ENCODE data around the gene NIT2.
A peak's percentile ranks its signal among the peaks of the same experiment; 100 is the strongest.

The NIT2 gene

GRCh38 chr3:100386437-100387074, 52.0 kb downstream of the NIT2 start:
- Histone ChIP-seq H2AFZ (ENCODE audit: low read depth, low read length) (no peak overlapping the region), H3K9me3 (ENCODE audit: low read length) (peaks cover 8% of the 10 kb centered on the region), H3K4me3 (ENCODE audit: low read length) (no peak overlapping the region), H3K4me1 (ENCODE audit: insufficient read depth, low read length) (no peaks in the 10 kb centered on the region), H3K27me3 (ENCODE audit: insufficient read depth, low read length) (no peaks in the 10 kb centered on the region), H3K36me3 (ENCODE audit: insufficient read depth, low read length) (peaks cover 52% of the 10 kb centered on the region)

DNA sequence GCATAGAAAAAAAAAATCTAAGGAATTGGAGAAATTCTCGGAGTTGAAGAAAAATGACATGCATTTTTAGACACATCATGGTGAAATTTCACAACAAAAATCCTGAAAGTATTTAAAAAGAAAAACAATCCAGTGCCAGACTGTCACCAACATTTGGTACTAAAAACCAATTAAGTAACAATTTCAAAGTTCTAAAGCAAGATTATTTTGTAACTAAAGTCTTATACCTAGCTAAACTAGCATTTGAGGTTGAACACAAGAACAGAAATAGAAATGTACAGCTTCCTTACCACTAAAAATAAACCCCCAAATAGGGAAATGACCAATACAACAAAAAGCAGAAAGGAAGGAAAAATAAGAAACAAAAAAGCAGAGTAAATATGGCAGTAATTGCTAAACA, 54.5 kb downstream of the NIT2 start:
- Histone ChIP-seq H3K36me3 (ENCODE audit: insufficient read depth, low read length) (peaks cover 30% of the 10 kb centered on the region), H3K4me3 (ENCODE audit: low read length) (no peak overlapping the region)

GRCh38 chr3:100395679-100396431, 61.3 kb downstream of the NIT2 start:
- Histone ChIP-seq H3K27me3 (ENCODE audit: insufficient read depth, low read length) (no peaks in the 10 kb centered on the region), H3K9me3 (ENCODE audit: low read length) (no peaks in the 10 kb centered on the region), H3K36me3 (ENCODE audit: insufficient read depth, low read length) (no peaks in the 10 kb centered on the region), H3K4me3 (ENCODE audit: low read length) (no peak overlapping the region), H3K4me1 (ENCODE audit: insufficient read depth, low read length) (peaks cover 10% of the 10 kb centered on the region), H2AFZ (ENCODE audit: low read depth, low read length) (no peak overlapping the region)

More for the DNA sequence above, 54.5 kb downstream of the NIT2 start:
- H3K4me1 ChIP-seq (ENCODE audit: insufficient read depth, low read length), result no peaks in the 10 kb centered on the region
- H2AFZ ChIP-seq (ENCODE audit: low read depth, low read length), result no peak overlapping the region
- no peaks in the 10 kb centered on the region for H3K27me3 ChIP-seq (ENCODE audit: insufficient read depth, low read length)
- peaks cover 8% of the 10 kb centered on the region for H3K9me3 ChIP-seq (ENCODE audit: low read length)

- no peaks in the 10 kb centered on the region for H3K27me3 ChIP-seq (ENCODE audit: insufficient read depth, low read length)
- peaks cover 10% of the 10 kb centered on the region for H3K4me1 ChIP-seq (ENCODE audit: insufficient read depth, low read length)
- no peaks in the 10 kb centered on the region for H3K36me3 ChIP-seq (ENCODE audit: insufficient read depth, low read length)
- H3K9me3 ChIP-seq (ENCODE audit: low read length), result no peaks in the 10 kb centered on the region
- H2AFZ ChIP-seq (ENCODE audit: low read depth, low read length), result no peak overlapping the region
- H3K4me3 ChIP-seq (ENCODE audit: low read length), result no peak overlapping the region
Measured at GRCh38 chr3:100396967-100397366, 62.4 kb downstream of the NIT2 start.

DNA sequence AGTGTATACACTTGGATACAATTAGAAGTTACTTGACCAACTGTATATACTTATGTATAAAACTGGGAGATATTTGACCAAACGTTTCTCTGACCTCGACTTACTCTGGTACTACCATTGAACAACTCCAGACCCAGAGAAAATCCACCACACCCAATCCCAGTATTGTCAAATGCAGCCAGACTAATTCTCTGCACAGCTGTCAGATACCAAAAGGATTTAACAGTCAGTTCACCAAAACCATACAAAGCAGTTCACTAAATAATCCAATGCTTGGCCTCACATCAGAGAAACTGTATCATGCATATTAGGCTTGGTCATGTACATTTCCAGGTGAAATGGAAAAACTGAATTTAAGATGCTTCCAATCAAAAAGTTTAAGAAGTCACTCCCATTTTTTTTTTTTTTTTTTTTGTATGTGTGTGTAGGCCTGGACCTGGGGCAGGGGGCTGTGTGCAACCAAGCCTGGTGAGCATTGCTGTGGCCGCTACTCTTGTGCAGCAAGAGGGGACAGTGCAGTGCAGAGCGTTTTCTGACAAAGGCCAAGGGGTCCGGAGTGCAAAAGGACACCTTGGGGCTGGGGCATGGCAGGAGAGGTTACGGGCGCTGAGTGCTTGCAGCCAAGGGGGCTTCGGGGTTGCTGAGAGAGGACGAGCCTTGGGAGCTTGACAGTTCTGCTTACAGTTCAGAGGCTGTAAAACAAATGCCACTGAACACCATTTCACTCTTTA, 64.9 kb downstream of the NIT2 start:
- peak overlapping the region; percentile 76 for H3K4me3 ChIP-seq (ENCODE audit: low read length)
- H3K4me1 ChIP-seq (ENCODE audit: insufficient read depth, low read length), result peaks cover 14% of the 10 kb centered on the region
- H3K27me3 ChIP-seq (ENCODE audit: insufficient read depth, low read length), result no peaks in the 10 kb centered on the region

GRCh38 chr3:100400419-100400779, 65.8 kb downstream of the NIT2 start:
- peaks cover 14% of the 10 kb centered on the region for H3K4me1 ChIP-seq (ENCODE audit: insufficient read depth, low read length)
- H3K9me3 ChIP-seq (ENCODE audit: low read length), result no peaks in the 10 kb centered on the region
- H3K36me3 ChIP-seq (ENCODE audit: insufficient read depth, low read length), result no peaks in the 10 kb centered on the region
- no peaks in the 10 kb centered on the region for H3K27me3 ChIP-seq (ENCODE audit: insufficient read depth, low read length)
- peak overlapping the region; percentile 40 for H2AFZ ChIP-seq (ENCODE audit: low read depth, low read length)
- peak overlapping the region; percentile 76 for H3K4me3 ChIP-seq (ENCODE audit: low read length)

More for the DNA sequence above, 64.9 kb downstream of the NIT2 start:
- Histone ChIP-seq H3K36me3 (ENCODE audit: insufficient read depth, low read length) (no peaks in the 10 kb centered on the region), H2AFZ (ENCODE audit: low read depth, low read length) (no peak overlapping the region), H3K9me3 (ENCODE audit: low read length) (no peaks in the 10 kb centered on the region)

DNA sequence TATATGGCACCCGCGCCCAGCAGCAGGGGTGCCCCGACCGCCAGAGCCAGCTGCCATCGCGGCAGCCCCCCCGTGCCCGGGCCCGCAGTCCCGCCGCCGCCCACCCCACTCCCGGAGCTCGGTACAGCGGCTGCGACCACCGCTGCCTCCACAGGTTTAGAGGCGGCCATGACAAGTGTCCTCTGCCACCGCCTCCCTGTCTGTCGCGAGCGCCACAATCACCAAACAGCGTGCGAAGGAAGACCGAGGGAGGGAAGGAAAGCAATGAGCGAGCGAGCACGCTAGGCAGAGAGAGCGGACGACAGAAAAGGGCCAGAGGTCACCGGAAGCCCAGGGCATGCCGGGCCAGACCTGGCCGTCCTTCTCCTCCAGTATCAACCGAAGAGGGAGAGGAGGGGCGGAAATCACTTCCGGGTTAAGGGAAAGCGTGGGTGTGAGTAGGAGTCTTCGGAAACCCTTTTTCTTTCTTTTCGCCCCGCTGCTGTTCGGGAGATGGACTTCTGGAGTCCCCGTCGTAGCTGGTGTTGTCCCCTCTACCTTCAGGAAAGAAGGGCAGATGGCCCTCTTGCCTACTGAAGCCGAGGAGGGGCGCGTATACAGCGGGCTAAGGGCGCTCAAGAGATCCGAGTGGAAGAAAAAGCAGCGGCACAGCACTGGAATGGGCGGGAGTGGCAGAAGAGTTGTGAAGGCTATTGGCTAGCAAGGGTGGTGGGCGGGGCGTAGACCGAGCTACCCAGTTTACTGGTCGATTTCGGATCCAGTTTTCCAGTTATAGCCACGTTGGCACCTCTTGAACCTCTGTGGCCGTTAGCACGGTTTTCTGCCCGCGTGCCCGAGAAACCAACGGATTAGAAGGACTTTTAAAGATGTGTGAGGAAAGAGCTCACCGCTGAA, 66.5 kb downstream of the NIT2 start, which contains the start of the genes LNP1 and TOMM70:
TSS of gene LNP1 (plus strand) at position 760 of the 894 bp plus-strand sequence. CDS start 28,191 bp downstream, outside the sequence.
TSS of gene TOMM70 (minus strand) at position 310 of the 894 bp plus-strand sequence. CDS start at position 170, 140 bp downstream.
- peak within 1 kb of the TSS; percentile 76 for H3K4me3 ChIP-seq (ENCODE audit: low read length)
- H3K27me3 ChIP-seq (ENCODE audit: insufficient read depth, low read length), result no peaks in the 10 kb centered on the region
- H2AFZ ChIP-seq (ENCODE audit: low read depth, low read length), result peak within 1 kb of the TSS; percentile 40
- peaks cover 14% of the 10 kb centered on the region for H3K4me1 ChIP-seq (ENCODE audit: insufficient read depth, low read length)
- H3K36me3 ChIP-seq (ENCODE audit: insufficient read depth, low read length), result no peaks in the 10 kb centered on the region
- no peaks in the 10 kb centered on the region for H3K9me3 ChIP-seq (ENCODE audit: low read length)

DNA sequence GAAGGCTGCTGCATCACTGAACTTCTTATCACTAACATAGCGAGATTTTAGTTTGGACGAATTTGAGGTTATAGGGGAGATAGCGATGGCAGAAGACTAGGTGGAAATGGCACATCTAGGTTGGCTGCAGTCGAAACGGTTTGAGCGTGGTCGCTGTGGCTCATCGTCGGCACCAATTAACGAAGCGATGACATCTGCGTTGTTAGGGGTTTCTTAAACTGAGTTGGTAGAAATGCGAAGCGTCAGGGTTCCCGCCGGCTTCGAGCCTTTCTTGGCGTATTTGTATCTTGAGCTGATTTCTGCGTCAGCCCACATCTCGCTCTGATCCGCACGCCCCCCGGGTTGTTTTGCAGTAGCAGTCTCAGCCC, 67.1 kb downstream of the NIT2 start:
- Histone ChIP-seq H3K4me3 (ENCODE audit: low read length) (peak overlapping the region; percentile 76), H3K36me3 (ENCODE audit: insufficient read depth, low read length) (no peaks in the 10 kb centered on the region), H3K4me1 (ENCODE audit: insufficient read depth, low read length) (peaks cover 14% of the 10 kb centered on the region), H3K27me3 (ENCODE audit: insufficient read depth, low read length) (no peaks in the 10 kb centered on the region), H2AFZ (ENCODE audit: low read depth, low read length) (no peak overlapping the region), H3K9me3 (ENCODE audit: low read length) (no peaks in the 10 kb centered on the region)

DNA sequence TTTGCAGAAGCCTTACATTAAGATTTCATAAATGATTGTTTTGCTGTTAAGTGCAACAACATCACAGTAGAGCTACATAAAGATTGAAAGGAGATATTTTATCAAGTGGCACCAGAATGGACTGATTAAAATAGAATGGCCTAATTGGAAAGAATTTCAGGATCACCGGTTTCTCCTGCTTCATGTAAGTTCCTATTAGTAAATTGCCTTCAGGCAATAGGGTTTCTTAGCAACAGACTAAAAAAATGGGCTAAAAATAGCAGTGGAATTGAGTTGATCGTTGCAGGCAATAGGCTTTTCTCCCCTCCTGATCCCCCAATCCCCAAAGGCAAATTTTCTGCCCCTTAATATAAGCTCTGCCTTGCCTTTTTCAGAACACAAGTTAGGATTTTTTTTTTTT, 67.7 kb downstream of the NIT2 start:
- Histone ChIP-seq H3K9me3 (ENCODE audit: low read length) (no peaks in the 10 kb centered on the region), H3K4me3 (ENCODE audit: low read length) (peak overlapping the region; percentile 76), H3K4me1 (ENCODE audit: insufficient read depth, low read length) (peaks cover 14% of the 10 kb centered on the region), H3K36me3 (ENCODE audit: insufficient read depth, low read length) (no peaks in the 10 kb centered on the region), H2AFZ (ENCODE audit: low read depth, low read length) (no peak overlapping the region), H3K27me3 (ENCODE audit: insufficient read depth, low read length) (no peaks in the 10 kb centered on the region)

DNA sequence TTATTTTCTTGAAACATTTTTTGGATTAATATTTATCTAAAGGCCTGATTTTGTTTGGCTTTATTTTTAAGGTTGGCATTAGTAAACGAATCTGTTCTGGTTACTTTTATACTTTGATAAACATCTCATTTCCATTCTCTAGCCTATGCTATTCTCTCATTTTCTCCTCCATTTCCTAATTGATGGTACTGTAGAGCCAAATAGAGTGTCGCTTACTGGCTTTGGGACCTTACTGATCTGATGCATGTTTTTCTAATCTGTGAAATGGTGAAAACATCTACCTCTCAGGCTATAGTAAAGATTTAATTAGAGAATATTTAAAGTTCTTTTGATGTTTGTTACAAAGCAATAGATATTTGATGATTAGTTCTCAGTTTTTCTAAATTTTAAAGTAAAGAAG, 68.3 kb downstream of the NIT2 start:
- H3K9me3 ChIP-seq (ENCODE audit: low read length), result no peaks in the 10 kb centered on the region
- no peaks in the 10 kb centered on the region for H3K27me3 ChIP-seq (ENCODE audit: insufficient read depth, low read length)
- peaks cover 14% of the 10 kb centered on the region for H3K4me1 ChIP-seq (ENCODE audit: insufficient read depth, low read length)
- H3K4me3 ChIP-seq (ENCODE audit: low read length), result peak overlapping the region; percentile 76
- peak overlapping the region; percentile 68 for H2AFZ ChIP-seq (ENCODE audit: low read depth, low read length)
- no peaks in the 10 kb centered on the region for H3K36me3 ChIP-seq (ENCODE audit: insufficient read depth, low read length)

DNA sequence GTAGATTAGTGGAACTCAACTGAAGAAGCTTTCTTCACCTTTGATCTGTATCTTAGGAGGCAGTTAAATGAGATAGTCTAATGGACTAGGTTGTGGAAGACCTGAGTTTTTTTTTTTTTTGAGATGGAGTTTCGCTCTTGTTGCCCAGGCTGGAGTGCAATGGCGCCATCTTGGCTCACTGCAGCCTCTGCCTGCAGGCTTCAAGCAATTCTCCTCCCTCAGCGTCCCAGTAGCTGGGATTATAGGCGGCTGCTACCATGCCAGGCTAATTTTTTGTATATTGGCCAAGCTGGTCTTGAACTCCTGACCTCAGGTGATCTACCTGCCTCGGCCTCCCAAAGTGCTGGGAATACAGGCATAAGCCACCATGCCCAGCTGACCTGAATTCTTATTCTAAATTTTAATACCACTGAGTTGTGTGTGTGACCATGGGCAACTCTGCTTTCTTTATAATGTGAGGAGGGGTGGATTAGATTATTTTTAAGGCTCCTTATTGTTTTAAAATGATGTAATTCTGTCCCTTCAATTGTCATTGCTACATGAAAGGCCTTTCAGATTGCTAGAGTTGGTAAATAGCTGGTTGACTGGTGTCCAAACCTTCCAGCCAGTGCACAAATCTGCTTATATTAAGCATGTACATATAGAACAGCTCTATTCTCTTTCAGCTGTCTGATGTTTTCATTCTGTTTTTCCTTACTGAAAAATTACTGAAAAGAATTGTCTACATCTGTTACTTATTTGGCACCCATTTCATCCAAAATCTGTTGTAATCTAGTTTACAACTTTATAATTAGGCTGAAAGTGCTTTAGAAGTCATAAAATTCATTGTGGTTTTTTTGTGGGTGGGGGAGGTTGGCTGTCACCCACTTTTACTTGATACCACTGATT, 69.0 kb downstream of the NIT2 start:
- Histone ChIP-seq H3K4me3 (ENCODE audit: low read length) (peak overlapping the region; percentile 76), H3K9me3 (ENCODE audit: low read length) (no peaks in the 10 kb centered on the region), H3K4me1 (ENCODE audit: insufficient read depth, low read length) (peaks cover 14% of the 10 kb centered on the region), H3K36me3 (ENCODE audit: insufficient read depth, low read length) (no peaks in the 10 kb centered on the region), H3K27me3 (ENCODE audit: insufficient read depth, low read length) (no peaks in the 10 kb centered on the region), H2AFZ (ENCODE audit: low read depth, low read length) (peak overlapping the region; percentile 68)

DNA sequence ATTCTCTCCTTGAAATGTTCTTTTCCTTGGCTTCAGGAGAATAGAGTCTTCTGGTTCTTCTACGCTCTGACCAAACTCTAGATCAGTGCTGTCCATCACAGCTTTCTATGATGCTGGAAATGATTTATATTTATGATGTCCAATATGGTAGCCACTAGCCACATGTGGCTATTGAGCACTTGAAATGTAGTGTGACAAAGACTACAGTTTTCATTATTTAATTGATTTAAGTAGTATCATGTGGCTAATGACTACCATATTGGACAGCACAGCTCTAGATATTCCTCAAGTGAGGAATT, 69.6 kb downstream of the NIT2 start:
- Histone ChIP-seq H3K9me3 (ENCODE audit: low read length) (no peaks in the 10 kb centered on the region), H3K36me3 (ENCODE audit: insufficient read depth, low read length) (peaks cover 2% of the 10 kb centered on the region), H3K27me3 (ENCODE audit: insufficient read depth, low read length) (no peaks in the 10 kb centered on the region), H3K4me3 (ENCODE audit: low read length) (peak overlapping the region; percentile 76), H3K4me1 (ENCODE audit: insufficient read depth, low read length) (peaks cover 12% of the 10 kb centered on the region), H2AFZ (ENCODE audit: low read depth, low read length) (peak overlapping the region; percentile 68)
